PFSK-1 (cell line): Measurements from ENCODE around the gene TTC32.

Experiments
- SIN3A ChIP-seq: IDR thresholded peaks from 2 replicates; pipeline ENCODE4 v1.6.1; 2012; ENCODE audit warnings: mild to moderate bottlenecking, low read length, moderate library complexity, borderline replicate concordance; ENCODE audit not compliant: insufficient read depth
- TAF1 ChIP-seq: IDR thresholded peaks from 2 replicates; pipeline ENCODE4 v1.6.1; 2012; ENCODE audit warnings: low read length, control low read depth, borderline replicate concordance; ENCODE audit not compliant: insufficient read depth
- TF ChIP-seq, protein P1 (sequence below), 2 experiments: IDR thresholded peaks; 2 replicates each; pipeline versions ENCODE4 v1.6.1 to v1.8.0; 2011 to 2012; ENCODE audit warnings: low read depth in 2 of 2, low read length in 2 of 2, control low read depth in 1 of 2, inconsistent platforms in 1 of 2, mild to moderate bottlenecking in 1 of 2, moderate library complexity in 1 of 2; ENCODE audit not compliant: insufficient read depth in 1 of 2

DNA sequence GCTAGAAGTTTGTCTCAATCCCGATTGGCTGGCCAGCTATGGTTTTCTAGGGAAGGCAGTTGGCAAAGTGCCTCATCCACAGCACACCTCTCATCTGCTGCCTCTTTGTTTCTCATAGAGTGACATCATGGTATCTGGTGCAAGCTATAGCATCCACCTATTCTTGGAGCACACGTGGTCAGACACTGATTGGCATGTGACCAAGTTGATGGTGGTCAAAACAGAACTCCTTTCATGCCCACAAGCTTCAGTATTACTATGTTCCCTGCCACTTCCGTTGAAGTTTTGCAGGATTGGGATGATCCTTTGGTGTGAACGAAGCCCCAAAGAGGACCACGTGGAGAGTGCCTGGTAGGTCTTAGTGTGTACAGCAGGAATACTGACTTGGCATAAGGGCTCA is 28.8 kb downstream of the TTC32 start:
- TF ChIP-seq, protein P1, sequence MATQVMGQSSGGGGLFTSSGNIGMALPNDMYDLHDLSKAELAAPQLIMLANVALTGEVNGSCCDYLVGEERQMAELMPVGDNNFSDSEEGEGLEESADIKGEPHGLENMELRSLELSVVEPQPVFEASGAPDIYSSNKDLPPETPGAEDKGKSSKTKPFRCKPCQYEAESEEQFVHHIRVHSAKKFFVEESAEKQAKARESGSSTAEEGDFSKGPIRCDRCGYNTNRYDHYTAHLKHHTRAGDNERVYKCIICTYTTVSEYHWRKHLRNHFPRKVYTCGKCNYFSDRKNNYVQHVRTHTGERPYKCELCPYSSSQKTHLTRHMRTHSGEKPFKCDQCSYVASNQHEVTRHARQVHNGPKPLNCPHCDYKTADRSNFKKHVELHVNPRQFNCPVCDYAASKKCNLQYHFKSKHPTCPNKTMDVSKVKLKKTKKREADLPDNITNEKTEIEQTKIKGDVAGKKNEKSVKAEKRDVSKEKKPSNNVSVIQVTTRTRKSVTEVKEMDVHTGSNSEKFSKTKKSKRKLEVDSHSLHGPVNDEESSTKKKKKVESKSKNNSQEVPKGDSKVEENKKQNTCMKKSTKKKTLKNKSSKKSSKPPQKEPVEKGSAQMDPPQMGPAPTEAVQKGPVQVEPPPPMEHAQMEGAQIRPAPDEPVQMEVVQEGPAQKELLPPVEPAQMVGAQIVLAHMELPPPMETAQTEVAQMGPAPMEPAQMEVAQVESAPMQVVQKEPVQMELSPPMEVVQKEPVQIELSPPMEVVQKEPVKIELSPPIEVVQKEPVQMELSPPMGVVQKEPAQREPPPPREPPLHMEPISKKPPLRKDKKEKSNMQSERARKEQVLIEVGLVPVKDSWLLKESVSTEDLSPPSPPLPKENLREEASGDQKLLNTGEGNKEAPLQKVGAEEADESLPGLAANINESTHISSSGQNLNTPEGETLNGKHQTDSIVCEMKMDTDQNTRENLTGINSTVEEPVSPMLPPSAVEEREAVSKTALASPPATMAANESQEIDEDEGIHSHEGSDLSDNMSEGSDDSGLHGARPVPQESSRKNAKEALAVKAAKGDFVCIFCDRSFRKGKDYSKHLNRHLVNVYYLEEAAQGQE (IDR thresholded peaks at IDR 0.05; ENCODE audit: insufficient read depth in 1 of 2, low read depth in 2 of 2, low read length in 2 of 2): no peak
- no peak for TF ChIP-seq SIN3A
- TF ChIP-seq TAF1: no peak
